Astrocyte (in vitro differentiated cells and primary cell): ENCODE measurements around the gene WDR54.

ENCODE experiments used
- CTCF ChIP-seq: IDR thresholded peaks from 2 replicates; pipeline ENCODE4 v1.5.1; 2011; ENCODE audit warnings: low read depth, mild to moderate bottlenecking, inconsistent platforms, low read length, moderate library complexity; ENCODE audit not compliant: insufficient read depth
- EZH2 ChIP-seq: IDR thresholded peaks from 2 replicates; pipeline ENCODE4 v1.6.1; 2012; ENCODE audit warnings: mild to moderate bottlenecking, low read length, inconsistent platforms; ENCODE audit not compliant: insufficient read depth

- no peak for TF ChIP-seq CTCF
- TF ChIP-seq EZH2 = no peak
These were observed 40.7 kb downstream of the WDR54 start for GRCh38 chr2:74462054-74462785.
